Measurements from ENCODE around the gene EPS8. TPM values are rescaled to one million over a fixed set of nuclear protein-coding genes. Genes with fewer than 3 reads are reported as not detected.

EPS8 gene
- total RNA-seq, 4 donors from 2014 or later, result 39.0 to 85.2 (median 57.7) TPM

DNA sequence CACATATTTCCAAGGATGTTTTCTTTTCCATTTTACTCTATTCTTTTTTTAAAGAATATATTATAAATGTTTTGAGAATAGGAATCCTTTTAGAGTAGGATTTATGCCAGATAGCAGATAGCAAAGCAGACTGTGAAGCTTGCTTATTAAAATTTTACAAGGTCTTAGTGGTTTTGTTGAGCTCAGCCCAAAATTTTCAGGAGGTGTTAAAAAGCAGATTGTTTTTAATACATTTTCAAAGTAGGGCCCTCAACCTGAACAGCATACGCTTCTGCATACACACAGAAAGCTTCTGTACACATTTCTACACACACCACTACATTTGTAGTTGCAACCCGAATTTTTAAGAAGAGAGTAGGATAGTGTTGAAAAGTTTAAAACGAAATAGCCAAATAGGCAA lies 151.0 kb downstream of the EPS8 start:
- H3K9me3 ChIP-seq, result no peaks in the 10 kb centered on the region
- whole genome bisulfite sequencing, 2 donors (ENCODE audit: low coverage in 1 of 2), result 77 to 80% methylated on average over 3 of the region's 3 CpGs
- no peak overlapping the region for H3K27ac ChIP-seq
- H3K4me1 ChIP-seq, result no peaks in the 10 kb centered on the region
- ATAC-seq, result no peak
- H3K4me3 ChIP-seq, result no peak overlapping the region
- no peak for TF ChIP-seq EP300 (IDR thresholded peaks at IDR 0.05)
- no peak for TF ChIP-seq POLR2AphosphoS5 (IDR thresholded peaks at IDR 0.05)
- TF ChIP-seq, protein P1, sequence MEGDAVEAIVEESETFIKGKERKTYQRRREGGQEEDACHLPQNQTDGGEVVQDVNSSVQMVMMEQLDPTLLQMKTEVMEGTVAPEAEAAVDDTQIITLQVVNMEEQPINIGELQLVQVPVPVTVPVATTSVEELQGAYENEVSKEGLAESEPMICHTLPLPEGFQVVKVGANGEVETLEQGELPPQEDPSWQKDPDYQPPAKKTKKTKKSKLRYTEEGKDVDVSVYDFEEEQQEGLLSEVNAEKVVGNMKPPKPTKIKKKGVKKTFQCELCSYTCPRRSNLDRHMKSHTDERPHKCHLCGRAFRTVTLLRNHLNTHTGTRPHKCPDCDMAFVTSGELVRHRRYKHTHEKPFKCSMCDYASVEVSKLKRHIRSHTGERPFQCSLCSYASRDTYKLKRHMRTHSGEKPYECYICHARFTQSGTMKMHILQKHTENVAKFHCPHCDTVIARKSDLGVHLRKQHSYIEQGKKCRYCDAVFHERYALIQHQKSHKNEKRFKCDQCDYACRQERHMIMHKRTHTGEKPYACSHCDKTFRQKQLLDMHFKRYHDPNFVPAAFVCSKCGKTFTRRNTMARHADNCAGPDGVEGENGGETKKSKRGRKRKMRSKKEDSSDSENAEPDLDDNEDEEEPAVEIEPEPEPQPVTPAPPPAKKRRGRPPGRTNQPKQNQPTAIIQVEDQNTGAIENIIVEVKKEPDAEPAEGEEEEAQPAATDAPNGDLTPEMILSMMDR (IDR thresholded peaks at IDR 0.05), result no peak
- no peak for TF ChIP-seq POLR2A (IDR thresholded peaks at IDR 0.05)
- peaks cover 0 to 25% of the 10 kb centered on the region in 2 donors for H3K36me3 ChIP-seq
- no peaks in the 10 kb centered on the region for H3K27me3 ChIP-seq

DNA sequence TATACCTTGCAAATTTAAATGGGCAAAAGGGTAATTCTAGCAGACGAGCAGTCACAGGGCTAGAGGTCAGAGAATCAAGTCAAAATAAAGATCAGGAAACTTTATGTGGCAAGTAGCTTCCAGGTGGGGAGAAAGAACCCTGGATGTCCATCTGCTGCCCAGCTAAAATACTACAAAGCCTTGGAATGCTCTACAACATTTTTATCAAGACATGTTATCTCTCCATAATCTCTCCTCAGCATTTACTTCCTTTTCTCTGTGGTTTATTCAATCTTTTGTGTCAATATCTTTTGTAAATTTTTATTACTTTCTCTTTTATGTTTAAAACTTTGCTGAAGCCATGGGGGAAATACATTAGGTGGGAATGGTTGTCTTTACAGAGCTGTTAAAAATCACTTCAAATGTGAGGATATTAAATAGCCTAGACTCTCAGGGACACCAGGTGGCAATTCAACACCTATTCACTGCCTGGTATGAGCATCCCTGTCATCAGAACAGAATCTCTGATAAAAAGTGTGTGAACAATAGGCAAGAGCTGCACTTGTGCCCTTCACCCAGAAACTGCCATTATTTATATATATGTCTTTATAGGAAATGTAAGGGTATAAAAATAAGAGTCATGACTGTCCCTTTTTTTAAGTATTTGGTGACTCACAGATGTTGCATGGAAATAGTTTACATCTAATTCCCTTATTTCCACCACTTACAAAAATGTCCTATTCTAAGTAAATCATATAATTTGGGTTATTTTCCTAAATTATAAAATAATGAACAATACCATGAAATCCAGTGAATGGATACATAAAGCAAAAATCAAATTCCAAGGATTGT lies 152.9 kb downstream of the EPS8 start:
- H3K36me3 ChIP-seq, result peaks cover 0 to 24% of the 10 kb centered on the region in 2 donors
- peaks cover 0 to under 1% (median under 1%) of the 10 kb centered on the region in 3 donors for H3K4me1 ChIP-seq
- H3K4me3 ChIP-seq, result no peak overlapping the region
- TF ChIP-seq, protein P1 (IDR thresholded peaks at IDR 0.05), result no peak
- TF ChIP-seq EP300 (IDR thresholded peaks at IDR 0.05) (no peak), POLR2AphosphoS5 (IDR thresholded peaks at IDR 0.05) (no peak), POLR2A (IDR thresholded peaks at IDR 0.05) (no peak)
- H3K27ac ChIP-seq, result no peak overlapping the region
- no peaks in the 10 kb centered on the region for H3K9me3 ChIP-seq
- no peak for ATAC-seq
- WGBS, 2 donors (ENCODE audit: low coverage in 1 of 2), result 80 to 89% methylated on average over 1 of the region's 1 CpG
- H3K27me3 ChIP-seq, result no peaks in the 10 kb centered on the region

DNA sequence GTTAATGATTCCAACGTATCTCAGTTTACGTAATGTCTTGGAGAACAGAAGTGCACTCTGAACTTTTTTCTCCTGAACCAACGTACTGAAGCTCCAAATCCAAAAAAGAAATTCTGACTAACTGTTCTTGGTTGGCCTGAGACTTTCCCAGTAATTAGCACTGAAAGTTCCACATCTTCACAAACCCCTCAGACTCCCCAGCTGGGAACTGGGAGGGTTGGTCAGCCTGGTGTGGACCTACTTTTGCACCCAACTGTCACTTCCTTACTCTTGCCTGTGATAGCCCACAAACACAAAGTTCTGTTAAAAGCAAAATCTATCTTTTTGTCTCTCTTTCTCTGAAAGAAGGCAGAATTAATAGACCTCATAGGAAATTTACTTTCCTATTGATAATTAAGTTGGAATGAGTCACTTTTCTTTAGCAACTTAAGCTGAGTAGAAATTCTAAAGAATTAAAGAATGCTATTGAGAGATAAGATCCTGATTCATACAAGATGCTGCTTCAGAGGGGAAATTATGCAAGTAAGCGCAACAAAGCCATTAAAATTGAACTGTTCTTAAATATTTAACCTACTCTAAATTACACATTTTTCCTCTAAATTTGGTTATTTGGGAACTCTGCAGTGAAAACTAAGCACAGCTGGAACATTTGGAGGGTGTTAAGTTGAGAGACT lies 155.0 kb downstream of the EPS8 start:
- peaks cover 0 to 15% of the 10 kb centered on the region in 2 donors for H3K36me3 ChIP-seq
- H3K4me1 ChIP-seq, result peaks cover 8 to 21% (median 13%) of the 10 kb centered on the region in 3 donors
- 67 to 100% methylated on average over 1 to 4 of the region's 4 CpGs for WGBS, 2 donors (ENCODE audit: low coverage in 1 of 2)
- H3K4me3 ChIP-seq, result no peak overlapping the region
- H3K27ac ChIP-seq, result peak overlapping the region in 1 of 4 donors; percentile 19
- TF ChIP-seq POLR2A (IDR thresholded peaks at IDR 0.05) (no peak), EP300 (IDR thresholded peaks at IDR 0.05) (no peak), POLR2AphosphoS5 (IDR thresholded peaks at IDR 0.05) (no peak)
- TF ChIP-seq, protein P1 (IDR thresholded peaks at IDR 0.05), result no peak
- no peak for ATAC-seq
- no peaks in the 10 kb centered on the region for H3K9me3 ChIP-seq
- H3K27me3 ChIP-seq, result no peaks in the 10 kb centered on the region

DNA sequence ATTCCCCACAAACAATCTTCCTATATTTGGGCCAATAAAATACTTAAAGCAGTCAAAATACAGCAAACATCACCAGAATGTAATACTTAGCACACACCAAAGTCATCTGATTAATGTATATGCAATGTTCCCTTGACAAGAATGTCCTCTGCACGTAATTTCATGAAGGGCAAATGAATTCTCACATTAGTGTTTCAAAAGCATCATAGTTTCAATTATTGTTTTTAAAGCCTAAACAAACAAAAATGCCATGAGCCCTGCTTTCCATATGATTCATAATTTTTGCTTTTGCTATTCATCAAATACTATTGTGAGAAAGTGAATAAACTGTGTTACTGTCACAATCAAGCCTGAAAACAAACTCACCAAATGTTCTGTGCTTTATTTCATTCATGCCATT lies 156.0 kb downstream of the EPS8 start:
- Histone ChIP-seq H3K9me3 (no peaks in the 10 kb centered on the region), H3K27me3 (no peaks in the 10 kb centered on the region), H3K36me3 (peaks cover 0 to 15% of the 10 kb centered on the region in 2 donors), H3K4me3 (no peak overlapping the region), H3K27ac (peak overlapping the region in 2 of 4 donors; percentile 1 to 25), H3K4me1 (peaks cover 13 to 31% (median 17%) of the 10 kb centered on the region in 3 donors)
- TF ChIP-seq, protein P1 (IDR thresholded peaks at IDR 0.05), result no peak
- TF ChIP-seq POLR2AphosphoS5 (IDR thresholded peaks at IDR 0.05) (no peak), POLR2A (IDR thresholded peaks at IDR 0.05) (no peak), EP300 (IDR thresholded peaks at IDR 0.05) (no peak)
- no peak for ATAC-seq
- WGBS, 2 donors (ENCODE audit: low coverage in 1 of 2), result 87 to 88% methylated on average over 1 of the region's 1 CpG

Data from gastroesophageal sphincter (tissue), 4 donors.